K562 (cell line): Measurements from ENCODE around the gene LILRB3. TPM values are rescaled to one million over a fixed set of nuclear protein-coding genes. Genes with fewer than 3 reads are reported as not detected.

Experiments
- ATAC-seq: fragments of 200-7000 bp; cut with Tn5 transposase; 3 replicates; pipeline ENCODE4 v1.9.1; 2020; ENCODE audit warnings: moderate library complexity
- BruUV-seq: library from RNA; stranded (reverse); fragments of 400-500 nt; replicated peaks from 2 replicates; lab custom pipeline; 2021; lab: Mats Ljungman, UMichigan
- CTCF ChIA-PET: fragments of 300-600 bp; formaldehyde crosslinking; extraction: SDS; loops from one replicate; lab custom pipeline; 2021; ENCODE audit warnings: low intra/inter-chr PET ratio; lab: Yijun Ruan, JAX
- POLR2A ChIA-PET: fragments of 300-600, 350-650 bp; sonication (Branson Sonifier 250); formaldehyde crosslinking; extraction: SDS; loops from one replicate; lab custom pipeline; 2021; ENCODE audit warnings: antibody characterized with exemption, inconsistent platforms; lab: Yijun Ruan, JAX
- DNase-seq, 4 experiments: peaks; one replicate each; pipeline versions ENCODE4 v3.0.0 to v3.0.0-alpha.2; 2011 to 2018; ENCODE audit warnings: low spot score in 3 of 4, mixed read lengths in 3 of 4; ENCODE audit errors: extremely low read depth in 1 of 4
- FAIRE-seq: peaks from 2 replicates; lab custom pipeline; 2011; peaks lifted over from hg19 to GRCh38; lab: Jason Lieb, UNC
- H2AFZ ChIP-seq: 2 replicates; pipeline ENCODE4 v1.6.0; 2011; ENCODE audit warnings: low read depth, low read length, control low read depth, inconsistent platforms
- H3K27ac ChIP-seq: fragments of 200-600 bp; 3 replicates; pipeline ENCODE4 v1.8.0; 2011; ENCODE audit warnings: low read depth, mild to moderate bottlenecking, control low read depth, inconsistent platforms, low read length, moderate library complexity, mixed read lengths; ENCODE audit errors: extremely low read depth
- H3K27me3 ChIP-seq, 2 experiments: fragments of 300-600 bp in 1 of 2; 2 replicates in 1 of 2; 3 replicates in 1 of 2; pipeline versions ENCODE4 v1.6.0 to v1.8.0; 2011; ENCODE audit warnings: inconsistent platforms in 2 of 2, low read length in 2 of 2, mild to moderate bottlenecking in 1 of 2, mixed read lengths in 1 of 2, moderate library complexity in 1 of 2; ENCODE audit not compliant: control insufficient read depth in 2 of 2, insufficient read depth in 2 of 2
- H3K36me3 ChIP-seq: fragments of 300-600 bp; 3 replicates; pipeline ENCODE4 v1.8.0; 2011; ENCODE audit warnings: mild to moderate bottlenecking, low read length, inconsistent platforms; ENCODE audit not compliant: control insufficient read depth, insufficient read depth
- H3K4me1 ChIP-seq, 2 experiments: fragments of 200-600 bp in 1 of 2; replicated peaks in 1 of 2; 2 replicates in 1 of 2; 3 replicates in 1 of 2; pipeline versions ENCODE4 v1.5.1 to v1.8.0; 2011; ENCODE audit warnings: inconsistent platforms in 2 of 2, low read length in 2 of 2, mild to moderate bottlenecking in 1 of 2, mixed read lengths in 1 of 2, moderate library complexity in 1 of 2; ENCODE audit not compliant: control insufficient read depth in 2 of 2, insufficient read depth in 2 of 2
- H3K4me2 ChIP-seq: 2 replicates; pipeline ENCODE4 v1.6.1; 2011; ENCODE audit warnings: low read length, control low read depth, inconsistent platforms, mixed read lengths; ENCODE audit not compliant: insufficient read depth
- H3K4me3 ChIP-seq: fragments of 200-600 bp; sonication (generic), shearing (Covaris generic); 2 replicates; pipeline ENCODE4 v1.5.1; 2016; ENCODE audit warnings: control low read depth, inconsistent platforms
- H3K79me2 ChIP-seq: fragments of 200-600 bp; 3 replicates; pipeline ENCODE4 v1.8.0; 2011; ENCODE audit warnings: low read length, inconsistent platforms; ENCODE audit not compliant: control insufficient read depth, insufficient read depth
- H3K9ac ChIP-seq, 2 experiments: 2 replicates each; pipeline versions ENCODE4 v1.6.0 to v1.6.1; 2011; ENCODE audit warnings: low read depth in 2 of 2, low read length in 2 of 2, control low read depth in 1 of 2, inconsistent platforms in 1 of 2, mild to moderate bottlenecking in 1 of 2, mixed read lengths in 1 of 2; ENCODE audit not compliant: insufficient read depth in 1 of 2
- H3K9me1 ChIP-seq: one replicate; pipeline ENCODE4 v1.6.0; 2011; ENCODE audit warnings: inconsistent platforms, mild to moderate bottlenecking, low read length, moderate library complexity; ENCODE audit not compliant: control insufficient read depth, insufficient read depth
- H3K9me3 ChIP-seq: replicated peaks from 2 replicates; pipeline ENCODE4 v1.5.1; 2011; ENCODE audit warnings: low read depth, low read length, inconsistent platforms; ENCODE audit not compliant: control insufficient read depth, insufficient read depth
- H4K20me1 ChIP-seq: replicated peaks from 2 replicates; pipeline ENCODE4 v1.6.1; 2011; ENCODE audit warnings: low read length, inconsistent platforms, mixed read lengths; ENCODE audit not compliant: control insufficient read depth, insufficient read depth
- CHD2 ChIP-seq: IDR thresholded peaks from 2 replicates; pipeline ENCODE4 v1.6.1; 2011; ENCODE audit warnings: low read depth, low read length
- DEAF1 ChIP-seq: fragments of 450-650 bp; formaldehyde crosslinking; IDR thresholded peaks from 2 replicates; pipeline ENCODE4 v1.4.0; 2020; ENCODE audit warnings: mild to moderate bottlenecking, moderate library complexity
- FUS ChIP-seq: fragments of 200-400 bp; formaldehyde crosslinking; optimal IDR thresholded peaks from 2 replicates; pipeline ENCODE3; 2017; ENCODE audit warnings: low read depth, low read length
- IRF1 ChIP-seq: sonication (generic); formaldehyde crosslinking; IDR thresholded peaks from 2 replicates; pipeline ENCODE4 v1.8.0; 2022; ENCODE audit warnings: missing genetic modification reagents, mild to moderate bottlenecking, borderline replicate concordance
- JUND ChIP-seq, 2 experiments: IDR thresholded peaks; 2 replicates in 1 of 2; 3 replicates in 1 of 2; pipeline ENCODE4 v1.6.1; 2011; ENCODE audit warnings: borderline replicate concordance in 2 of 2, low read depth in 2 of 2, low read length in 2 of 2, improper control_type of control experiment in 1 of 2, missing biosample characterization in 1 of 2, missing genetic modification characterization in 1 of 2, missing genetic modification reagents in 1 of 2
- MAZ ChIP-seq, 2 experiments: fragments of 450-650 bp in 1 of 2; sonication (generic) in 1 of 2; formaldehyde crosslinking; IDR thresholded peaks in 1 of 2; conservative IDR thresholded peaks in 1 of 2; 2 replicates each; pipeline versions ENCODE4 v1.4.0 to v1.5.0; 2020; ENCODE audit warnings: mild to moderate bottlenecking in 1 of 2, missing genetic modification reagents in 1 of 2
- NFYB ChIP-seq: IDR thresholded peaks from 2 replicates; pipeline ENCODE4 v1.6.1; 2011; ENCODE audit warnings: mild to moderate bottlenecking, moderate library complexity; ENCODE audit not compliant: insufficient read length; ENCODE audit errors: extremely low read depth
- PHF20 ChIP-seq: fragments of 450-650 bp; IDR thresholded peaks from 2 replicates; pipeline ENCODE4 v1.6.1; 2018; ENCODE audit not compliant: partially characterized antibody
- RBFOX2 ChIP-seq: fragments of 200-400 bp; formaldehyde crosslinking; IDR thresholded peaks from 2 replicates; pipeline ENCODE4 v1.6.1; 2017; ENCODE audit warnings: low read depth, mild to moderate bottlenecking, low read length, moderate library complexity
- XRCC5 ChIP-seq: fragments of 200-400 bp; formaldehyde crosslinking; IDR thresholded peaks from 2 replicates; pipeline ENCODE4 v1.6.1; 2017; ENCODE audit warnings: low read depth, mild to moderate bottlenecking, low read length
- WGBS: fragments of 100-300 bp; shearing (Covaris generic); methylation state at CpG from one replicate; pipeline ENCODE4 v1.1.6; 2016; ENCODE audit warnings: low coverage, mixed read lengths; ENCODE audit not compliant: insufficient coverage; ENCODE audit errors: missing lambda C conversion rate; 5-methylcytosine and 5-hydroxymethylcytosine counted together
- in situ Hi-C: fragments of 300-500 bp; cut with MboI; formaldehyde crosslinking; loops from 4 replicates; pipeline ENCODE4 v1.15.0; 2018; ENCODE audit warnings: inconsistent platforms, mixed read lengths
- intact Hi-C: fragments of 100-400 bp; cut with micrococcal nuclease; formaldehyde crosslinking; loops from 2 replicates; pipeline ENCODE4 v1.14.2; 2022
- polyA plus RNA-seq, 8 experiments: library from polyadenylated mRNA; depleted of rRNA in 4 of 8; stranded (reverse) in 5 of 8; unstranded in 3 of 8; fragments of >200 nt; fragmentation: Nextera tagmentation in 2 of 8; fragmentation: Illumina TruSeq in 1 of 8; extraction: Ambion mirVana in 2 of 8; extraction: Trizol in 1 of 8; gene quantifications; 2 replicates each; pipeline versions ENCODE4 v1.2.1 to v1.2.3, GENCODE V29; 2011 to 2014; ENCODE audit warnings: inconsistent platforms in 1 of 8, missing spikeins in 1 of 8
- total RNA-seq, 7 experiments: library from RNA; depleted of rRNA in 6 of 7; stranded (reverse); fragments of >200 nt in 6 of 7; fragmentation: Illumina TruSeq in 2 of 7; extraction: Trizol in 2 of 7; gene quantifications; 2 replicates each; pipeline versions ENCODE4 v1.2.1 to v1.2.3, GENCODE V29; 2011 to 2021; ENCODE audit warnings: low replicate concordance in 1 of 7
- TF ChIP-seq, protein P1 (sequence below), 3 experiments: IDR thresholded peaks in 2 of 3; conservative IDR thresholded peaks in 1 of 3; 2 replicates each; pipeline ENCODE4 v1.5.1; 2011 to 2012; ENCODE audit warnings: low read length in 3 of 3, mild to moderate bottlenecking in 3 of 3, control low read depth in 2 of 3, improper control_type of control experiment in 1 of 3, inconsistent platforms in 1 of 3, low read depth in 1 of 3, mixed read lengths in 1 of 3, moderate library complexity in 1 of 3; ENCODE audit not compliant: insufficient read depth in 2 of 3

Gene LILRB3
- total and polyA plus RNA-seq, 9 of the 15 experiments (the other 6 are each of a cell fraction or from before 2014, with no cell fraction given) = 0.01 to 0.09 TPM; not detected in 7

DNA sequence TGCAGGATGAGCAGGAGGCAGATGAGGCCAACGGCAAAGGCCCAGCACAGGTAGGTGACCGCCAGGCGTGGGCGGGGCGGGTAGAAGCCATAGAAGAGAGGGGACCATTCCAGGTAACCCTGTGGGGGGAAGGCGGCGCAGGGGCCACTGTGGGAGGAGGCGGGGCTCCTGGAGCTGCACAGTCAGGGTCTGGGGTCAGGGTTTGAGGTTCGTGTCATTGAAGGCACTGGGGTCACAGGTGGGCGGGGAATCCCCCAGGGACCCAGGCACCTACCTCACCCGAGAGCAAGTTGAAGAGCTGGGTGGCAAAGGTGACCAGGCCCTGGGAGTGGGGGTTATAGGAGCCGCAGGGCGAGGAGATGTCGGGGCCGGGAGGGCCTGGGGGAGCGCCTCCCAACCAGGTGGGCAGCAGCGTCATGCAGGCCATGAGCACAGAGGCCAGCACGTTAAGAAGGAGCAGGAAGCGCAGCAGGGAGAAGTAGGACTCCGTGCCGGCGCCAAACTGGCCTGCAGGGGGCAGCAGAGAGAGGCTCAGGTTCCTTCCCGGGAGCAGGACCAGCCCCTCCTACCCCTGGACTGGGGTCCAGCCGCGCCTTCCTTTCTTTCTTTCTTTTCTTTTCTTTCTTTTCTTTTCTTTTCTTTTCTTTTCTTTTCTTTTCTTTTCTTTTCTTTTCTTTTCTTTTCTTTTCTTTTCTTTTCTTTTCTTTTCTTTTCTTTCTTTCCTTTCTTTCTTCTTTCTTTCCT lies 54.5 kb downstream of the LILRB3 start:
- in situ Hi-C loops (no loop called here), intact Hi-C loops (loop anchor here (2.0 kb wide), 1 partner anchor 62 kb away; no protein-coding TSS in a partner anchor)
- ATAC-seq (peak; percentile 89), FAIRE-seq (peak; percentile 84), DNase-seq (peak; percentile 86 to 94 (median 86))
- peak overlapping the region; percentile 15; the same call in 1 of the 2 replicates for H2AFZ ChIP-seq
- peak overlapping the region in 1 of 2 experiments; percentile 85; a peak in 2 of 4 replicates for H3K9ac ChIP-seq
- no peaks in the 10 kb centered on the region for H3K27me3 ChIP-seq
- H3K4me3 ChIP-seq = no peak overlapping the region
- WGBS = 29% methylated on average over 19 of the region's 25 CpGs
- H3K27ac ChIP-seq = no peak overlapping the region
- CTCF ChIA-PET = interaction anchor here (0.7 to 5.9 kb wide), 4 partner anchors 63 to 101 kb away, joined by 3 to 37 read pairs (median 5); no protein-coding TSS in a partner anchor
- POLR2A ChIA-PET = interaction anchor here (0.6 kb wide), 1 partner anchor 15 kb away, joined by 4 read pairs; no protein-coding TSS in a partner anchor
- peaks cover 2 to 50% of the 10 kb centered on the region in 2 experiments; a peak in 2 of 5 replicates for H3K4me1 ChIP-seq
- peak overlapping the region; percentile 21; the same call in 1 of the 2 replicates for H3K4me2 ChIP-seq
- no peaks in the 10 kb centered on the region for H3K36me3 ChIP-seq
- H3K9me1 ChIP-seq = no peaks in the 10 kb centered on the region
- H4K20me1 ChIP-seq = 0 out of 2 replicates have a peak, but pooled peaks cover 10% of the 10 kb centered on the region
- no peaks in the 10 kb centered on the region for H3K9me3 ChIP-seq
- H3K79me2 ChIP-seq = no peaks in the 10 kb centered on the region
- no TSS peak for BruUV-seq
- 0 out of 2 replicates have a peak, but pooled peaks have one; percentile 19 for TF ChIP-seq DEAF1 (CRISPR knock-in tag)
- TF ChIP-seq NFYB = no peak
- TF ChIP-seq IRF1 = no peak
- 0 out of 2 replicates have a peak, but pooled peaks have one; percentile 19 for TF ChIP-seq RBFOX2
- no peak for TF ChIP-seq FUS
- TF ChIP-seq PHF20 = no peak
- TF ChIP-seq, protein P1, sequence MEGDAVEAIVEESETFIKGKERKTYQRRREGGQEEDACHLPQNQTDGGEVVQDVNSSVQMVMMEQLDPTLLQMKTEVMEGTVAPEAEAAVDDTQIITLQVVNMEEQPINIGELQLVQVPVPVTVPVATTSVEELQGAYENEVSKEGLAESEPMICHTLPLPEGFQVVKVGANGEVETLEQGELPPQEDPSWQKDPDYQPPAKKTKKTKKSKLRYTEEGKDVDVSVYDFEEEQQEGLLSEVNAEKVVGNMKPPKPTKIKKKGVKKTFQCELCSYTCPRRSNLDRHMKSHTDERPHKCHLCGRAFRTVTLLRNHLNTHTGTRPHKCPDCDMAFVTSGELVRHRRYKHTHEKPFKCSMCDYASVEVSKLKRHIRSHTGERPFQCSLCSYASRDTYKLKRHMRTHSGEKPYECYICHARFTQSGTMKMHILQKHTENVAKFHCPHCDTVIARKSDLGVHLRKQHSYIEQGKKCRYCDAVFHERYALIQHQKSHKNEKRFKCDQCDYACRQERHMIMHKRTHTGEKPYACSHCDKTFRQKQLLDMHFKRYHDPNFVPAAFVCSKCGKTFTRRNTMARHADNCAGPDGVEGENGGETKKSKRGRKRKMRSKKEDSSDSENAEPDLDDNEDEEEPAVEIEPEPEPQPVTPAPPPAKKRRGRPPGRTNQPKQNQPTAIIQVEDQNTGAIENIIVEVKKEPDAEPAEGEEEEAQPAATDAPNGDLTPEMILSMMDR (IDR thresholded peaks at IDR 0.05 in 2 of 3, conservative IDR thresholded peaks at IDR 0.05 in 1 of 3; ENCODE audit: insufficient read depth in 2 of 3, low read depth in 1 of 3, low read length in 3 of 3) = peak; percentile 83 to 94 (median 88)
- 0 out of 2 replicates have a peak, but pooled peaks have one; percentile 25 for TF ChIP-seq CHD2
- TF ChIP-seq JUND (IDR thresholded peaks at IDR 0.05; ENCODE audit: borderline replicate concordance, low read depth, low read length) = 0 out of 2 replicates have a peak, but pooled peaks have one; percentile 6
- no peak for TF ChIP-seq JUND (tag; IDR thresholded peaks at IDR 0.05; ENCODE audit: borderline replicate concordance, low read depth, low read length)
- peak; percentile 83; the same call in 1 of the 2 replicates for TF ChIP-seq XRCC5
- peak; percentile 18 to 51; a peak in 1 of 4 replicates for TF ChIP-seq MAZ (CRISPR knock-in tag; conservative IDR thresholded peaks at IDR 0.05 in 1 of 2, IDR thresholded peaks at IDR 0.05 in 1 of 2)
